ENCODE measurements around the gene NAV3.

NAV3 gene

DNA sequence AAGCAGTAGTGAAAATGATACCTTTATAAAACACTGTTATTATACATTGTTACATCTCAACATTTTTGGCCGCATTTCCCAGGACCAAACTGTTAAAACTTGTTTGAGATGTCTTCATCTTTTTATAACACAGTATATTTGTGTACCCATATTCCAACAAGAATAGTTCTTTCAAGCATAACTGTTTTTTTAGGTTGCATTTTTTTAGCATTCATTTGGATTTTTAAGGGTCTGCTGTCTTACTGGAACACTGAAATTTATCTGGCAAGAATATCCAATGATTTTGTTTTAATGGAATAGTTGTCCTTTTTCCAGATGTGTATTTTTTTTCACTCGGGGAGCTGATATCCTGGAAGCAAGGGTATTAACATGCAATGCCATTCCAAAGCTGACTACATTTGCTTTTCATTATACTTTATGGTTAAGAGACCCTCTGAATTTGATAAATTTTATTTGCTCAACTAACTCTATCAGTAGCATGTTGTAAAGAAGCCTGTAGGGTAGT lies 8.9 kb upstream of the NAV3 start:
- TF ChIP-seq, protein P1, sequence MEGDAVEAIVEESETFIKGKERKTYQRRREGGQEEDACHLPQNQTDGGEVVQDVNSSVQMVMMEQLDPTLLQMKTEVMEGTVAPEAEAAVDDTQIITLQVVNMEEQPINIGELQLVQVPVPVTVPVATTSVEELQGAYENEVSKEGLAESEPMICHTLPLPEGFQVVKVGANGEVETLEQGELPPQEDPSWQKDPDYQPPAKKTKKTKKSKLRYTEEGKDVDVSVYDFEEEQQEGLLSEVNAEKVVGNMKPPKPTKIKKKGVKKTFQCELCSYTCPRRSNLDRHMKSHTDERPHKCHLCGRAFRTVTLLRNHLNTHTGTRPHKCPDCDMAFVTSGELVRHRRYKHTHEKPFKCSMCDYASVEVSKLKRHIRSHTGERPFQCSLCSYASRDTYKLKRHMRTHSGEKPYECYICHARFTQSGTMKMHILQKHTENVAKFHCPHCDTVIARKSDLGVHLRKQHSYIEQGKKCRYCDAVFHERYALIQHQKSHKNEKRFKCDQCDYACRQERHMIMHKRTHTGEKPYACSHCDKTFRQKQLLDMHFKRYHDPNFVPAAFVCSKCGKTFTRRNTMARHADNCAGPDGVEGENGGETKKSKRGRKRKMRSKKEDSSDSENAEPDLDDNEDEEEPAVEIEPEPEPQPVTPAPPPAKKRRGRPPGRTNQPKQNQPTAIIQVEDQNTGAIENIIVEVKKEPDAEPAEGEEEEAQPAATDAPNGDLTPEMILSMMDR (IDR thresholded peaks at IDR 0.05): no peak

GRCh38 chr12:77833329-77833728 lies 2.6 kb downstream of the NAV3 start:
- TF ChIP-seq, protein P1 (IDR thresholded peaks at IDR 0.05): no peak

GRCh38 chr12:77834618-77835017 lies 3.9 kb downstream of the NAV3 start:
- TF ChIP-seq, protein P1 (IDR thresholded peaks at IDR 0.05): no peak

- TF ChIP-seq, protein P1 (IDR thresholded peaks at IDR 0.05): no peak
Observed at GRCh38 chr12:77835969-77836368, 5.3 kb downstream of the NAV3 start.

DNA sequence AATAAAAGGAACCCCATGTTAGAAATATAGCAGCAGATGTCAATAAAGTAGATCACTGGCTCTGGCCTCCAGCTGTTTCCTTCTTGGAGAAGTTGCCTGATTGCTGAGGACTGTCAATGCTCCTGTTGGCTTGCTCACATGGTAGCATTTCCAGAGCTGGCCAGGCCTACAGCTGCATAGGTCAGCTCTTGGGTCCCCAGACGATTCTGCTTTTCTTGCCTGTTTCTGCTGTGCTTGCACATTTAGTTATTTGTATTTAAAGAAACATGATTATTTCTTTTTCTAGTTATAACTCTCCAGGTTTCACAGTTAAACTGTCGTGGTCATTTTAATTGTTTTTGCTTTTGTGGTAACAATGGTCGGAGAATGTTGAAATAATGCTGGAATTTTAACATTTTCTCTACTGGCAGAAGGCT lies 7.2 kb downstream of the NAV3 start:
- TF ChIP-seq, protein P1 (IDR thresholded peaks at IDR 0.05): no peak

DNA sequence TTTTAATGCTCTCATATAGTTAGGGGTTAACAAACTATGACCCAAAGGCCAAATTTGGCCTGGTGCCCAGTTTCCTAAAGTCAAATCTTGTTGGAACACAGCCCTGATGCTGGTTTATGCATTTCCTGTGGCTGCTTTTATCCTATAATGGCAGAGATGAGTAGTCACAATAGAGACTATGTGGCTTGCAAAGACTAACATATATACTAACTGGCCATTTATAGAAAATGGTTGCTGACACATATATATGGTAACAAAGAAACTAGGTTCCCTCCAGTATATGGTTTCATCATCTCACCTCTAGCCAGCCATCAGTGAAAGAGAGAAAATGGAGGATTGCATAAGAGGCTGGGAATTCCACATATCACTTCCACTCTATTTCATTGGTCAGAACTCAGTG lies 10.8 kb downstream of the NAV3 start:
- TF ChIP-seq, protein P1 (IDR thresholded peaks at IDR 0.05): no peak

- TF ChIP-seq, protein P1 (IDR thresholded peaks at IDR 0.05): no peak
Observed at GRCh38 chr12:77842430-77842829, 11.7 kb downstream of the NAV3 start.

GRCh38 chr12:77845831-77846230 lies 15.1 kb downstream of the NAV3 start:
- TF ChIP-seq, protein P1 (IDR thresholded peaks at IDR 0.05): no peak
